ENCODE measurements around the gene CASZ1.

DNA sequence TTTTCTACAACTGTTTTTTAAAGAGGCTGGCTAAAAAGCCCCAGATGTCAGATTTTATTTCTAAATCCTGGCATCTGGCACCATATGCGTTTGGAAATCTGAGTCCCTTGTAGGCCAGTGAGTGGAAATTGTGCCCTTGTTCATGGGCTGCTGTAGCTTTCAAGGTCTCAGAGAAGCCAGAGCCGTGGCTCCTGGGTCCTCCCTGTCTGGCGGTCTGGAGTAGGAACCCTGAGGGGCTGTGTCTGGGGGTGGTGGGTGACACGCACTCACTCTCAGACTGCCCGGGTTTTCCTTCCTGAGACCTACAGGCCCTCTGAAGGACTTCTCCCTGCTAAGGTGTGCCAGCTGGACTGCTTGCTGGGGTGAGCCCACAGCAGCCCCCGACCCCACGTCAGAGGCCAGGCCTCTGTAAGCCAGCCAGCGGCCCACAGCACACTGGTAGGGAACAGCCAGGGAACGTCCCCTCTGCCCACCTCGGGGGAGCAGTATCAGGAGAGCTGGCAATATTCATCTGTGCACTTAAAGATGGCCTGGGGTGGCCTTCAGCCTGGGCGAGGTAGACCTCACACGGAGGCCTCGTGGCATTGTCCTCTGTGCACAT is 170.2 kb downstream of the CASZ1 start:
- TF ChIP-seq YY1 (IDR thresholded peaks at IDR 0.05; ENCODE audit: insufficient read depth, insufficient read length) = no peak
- TF ChIP-seq ZNF274 (IDR thresholded peaks at IDR 0.05; ENCODE audit: low read depth, low read length) = no peak
- TF ChIP-seq SUZ12 (IDR thresholded peaks at IDR 0.05; ENCODE audit: extremely low read depth, insufficient read depth, insufficient read length) = no peak
